GM12891 (cell line): ENCODE measurements around the gene SPATA46.

Experiments used
- DNase-seq: peaks from one replicate; pipeline ENCODE4 v3.0.0; 2011; ENCODE audit warnings: low spot score; ENCODE audit not compliant: insufficient read length
- FAIRE-seq: peaks from 2 replicates; lab custom pipeline; 2011; peaks lifted over from hg19 to GRCh38; lab: Jason Lieb, UNC
- PAX5 ChIP-seq: IDR thresholded peaks from 2 replicates; pipeline ENCODE4 v1.6.1; 2011; ENCODE audit warnings: low read length, moderate library complexity, mild to moderate bottlenecking; ENCODE audit not compliant: insufficient read depth, severe bottlenecking
- POLR2A ChIP-seq: IDR thresholded peaks from 2 replicates; pipeline ENCODE4 v1.6.1; 2011; ENCODE audit warnings: low read depth, low read length, control low read depth
- POLR2AphosphoS5 ChIP-seq: IDR thresholded peaks from 2 replicates; pipeline ENCODE4 v1.6.1; 2011; ENCODE audit warnings: low read depth, low read length, control low read depth
- POU2F2 ChIP-seq: IDR thresholded peaks from 2 replicates; pipeline ENCODE4 v1.6.1; 2011; ENCODE audit warnings: low read depth, mild to moderate bottlenecking, control low read depth, low read length, moderate library complexity
- SPI1 ChIP-seq: IDR thresholded peaks from 2 replicates; pipeline ENCODE4 v1.6.1; 2011; ENCODE audit warnings: low read depth, low read length, control low read depth
- TAF1 ChIP-seq: IDR thresholded peaks from 2 replicates; pipeline ENCODE4 v1.6.1; 2011; ENCODE audit warnings: low read depth, low read length, control low read depth

Gene SPATA46

DNA sequence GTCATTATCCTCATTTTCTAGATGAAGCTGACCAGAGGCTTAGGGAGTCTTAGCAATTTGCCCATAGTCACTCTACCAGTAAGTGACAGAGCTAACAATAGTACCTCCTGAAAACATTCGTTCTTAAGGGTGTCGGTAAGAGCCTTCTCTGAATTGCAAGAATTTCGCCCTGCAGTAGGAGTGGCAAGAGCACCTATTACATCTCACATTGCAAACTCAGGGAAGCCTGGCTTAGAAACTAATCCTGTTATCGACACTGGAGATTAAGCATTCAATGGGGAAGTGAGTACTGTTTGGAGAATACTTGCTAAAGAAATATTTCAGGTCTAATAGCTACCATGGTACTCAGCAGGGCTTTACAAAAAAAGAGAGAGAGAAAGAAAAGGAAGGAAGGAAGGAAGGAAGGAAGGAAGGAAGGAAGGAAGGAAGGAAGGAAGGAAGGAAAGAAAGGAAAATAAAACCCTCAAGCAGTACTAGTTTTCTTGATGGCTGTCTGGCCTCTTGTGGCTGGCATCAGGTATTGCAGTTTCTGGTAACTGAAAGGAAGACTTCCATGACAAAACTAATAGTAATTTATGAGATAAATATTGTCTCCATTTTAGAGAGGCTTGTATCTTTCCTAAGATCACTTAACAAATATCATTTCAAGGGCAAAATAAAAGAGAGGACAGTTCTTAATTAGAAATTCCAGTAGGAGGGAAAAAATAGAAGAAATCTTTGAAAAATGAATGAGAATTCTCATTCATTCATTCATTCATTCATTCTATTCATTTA is 15.3 kb upstream of the SPATA46 start:
- TF ChIP-seq PAX5 = no peak
- TF ChIP-seq SPI1 = peak; percentile 33; the same call in 1 of the 2 replicates
- FAIRE-seq (no peak), DNase-seq (peak; percentile 35)

- no peak for FAIRE-seq
- no peak for DNase-seq
- TF ChIP-seq SPI1 = no peak
- no peak for TF ChIP-seq TAF1
- TF ChIP-seq POLR2A = no peak
- TF ChIP-seq PAX5 = no peak
- no peak for TF ChIP-seq POU2F2
- no peak for TF ChIP-seq POLR2AphosphoS5
Measured at GRCh38 chr1:162390396-162391185, 13.9 kb upstream of the SPATA46 start.

GRCh38 chr1:162389971-162390370 is 13.3 kb upstream of the SPATA46 start:
- DNase-seq = no peak
- FAIRE-seq = no peak
- TF ChIP-seq SPI1 = no peak
- TF ChIP-seq TAF1 = no peak
- no peak for TF ChIP-seq PAX5

DNA sequence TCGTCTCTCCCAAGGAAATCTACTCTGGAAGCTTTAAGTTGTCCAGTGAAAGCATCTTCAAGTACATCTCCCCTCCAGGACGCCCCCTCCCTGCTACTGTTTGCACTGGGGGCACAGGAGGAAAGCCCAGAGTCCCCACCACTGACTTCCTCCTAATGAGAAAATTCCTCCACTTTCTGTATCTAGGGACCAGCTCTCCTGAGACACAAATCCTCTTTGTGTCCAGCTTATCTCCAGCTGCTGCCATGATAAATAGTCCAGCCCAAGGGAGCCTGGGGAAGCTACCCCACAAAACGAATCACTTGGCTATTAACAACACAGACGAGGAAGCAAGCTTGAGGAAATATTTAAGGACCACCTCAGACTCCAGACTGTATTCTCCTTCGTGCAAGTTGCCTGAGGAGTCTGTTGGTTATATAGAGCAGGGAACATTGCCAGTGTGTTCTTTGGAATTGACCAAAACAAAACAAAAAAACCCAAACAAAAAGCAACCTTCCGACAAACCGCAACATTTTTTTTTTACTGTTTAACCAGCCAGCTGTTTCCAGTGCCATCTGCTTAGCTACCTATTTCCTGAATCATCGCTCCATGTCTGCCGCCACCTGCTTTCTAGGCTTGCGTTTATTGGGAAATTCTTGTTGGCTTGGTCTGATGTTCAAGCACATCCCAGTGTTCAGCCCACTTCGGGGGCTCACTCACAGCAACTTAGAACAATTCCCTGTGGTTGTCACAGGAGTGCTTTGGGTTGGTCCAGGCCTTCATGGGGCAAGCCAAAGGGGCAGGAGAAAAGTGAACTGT is 12.6 kb upstream of the SPATA46 start:
- no peak for DNase-seq
- no peak for FAIRE-seq
- TF ChIP-seq POLR2AphosphoS5 (no peak), SPI1 (no peak), PAX5 (no peak), POLR2A (no peak), TAF1 (no peak), POU2F2 (no peak)

DNA sequence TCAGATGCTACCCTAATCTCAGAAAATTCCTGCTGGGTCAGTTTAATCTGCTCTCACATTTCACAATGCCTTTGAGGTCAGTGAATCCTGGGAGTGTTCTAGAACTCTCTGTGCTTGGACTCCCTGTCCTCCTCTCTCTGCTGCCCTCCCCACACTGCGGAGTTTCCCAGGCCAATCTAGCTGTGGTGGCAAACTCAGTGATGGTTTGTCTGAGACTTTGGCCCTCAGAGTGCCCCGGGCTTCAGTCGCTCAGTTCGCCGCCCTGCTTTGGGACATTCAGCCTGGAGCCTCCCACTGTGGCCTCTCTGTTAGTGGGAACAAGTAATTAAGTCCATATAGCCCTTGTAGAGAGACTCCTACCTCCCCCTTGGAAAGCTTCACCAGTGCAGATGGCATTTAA is 12.0 kb upstream of the SPATA46 start:
- no peak for TF ChIP-seq POLR2A
- TF ChIP-seq PAX5 = no peak
- TF ChIP-seq POU2F2 = no peak
- TF ChIP-seq POLR2AphosphoS5 = no peak
- no peak for TF ChIP-seq TAF1
- FAIRE-seq = no peak
- DNase-seq = no peak

- no peak for TF ChIP-seq POLR2AphosphoS5
- TF ChIP-seq SPI1 = no peak
- no peak for TF ChIP-seq POU2F2
- no peak for TF ChIP-seq PAX5
- no peak for TF ChIP-seq TAF1
- TF ChIP-seq POLR2A = no peak
- DNase-seq (no peak), FAIRE-seq (no peak)
Measured at GRCh38 chr1:162388083-162388594, 11.5 kb upstream of the SPATA46 start.

DNA sequence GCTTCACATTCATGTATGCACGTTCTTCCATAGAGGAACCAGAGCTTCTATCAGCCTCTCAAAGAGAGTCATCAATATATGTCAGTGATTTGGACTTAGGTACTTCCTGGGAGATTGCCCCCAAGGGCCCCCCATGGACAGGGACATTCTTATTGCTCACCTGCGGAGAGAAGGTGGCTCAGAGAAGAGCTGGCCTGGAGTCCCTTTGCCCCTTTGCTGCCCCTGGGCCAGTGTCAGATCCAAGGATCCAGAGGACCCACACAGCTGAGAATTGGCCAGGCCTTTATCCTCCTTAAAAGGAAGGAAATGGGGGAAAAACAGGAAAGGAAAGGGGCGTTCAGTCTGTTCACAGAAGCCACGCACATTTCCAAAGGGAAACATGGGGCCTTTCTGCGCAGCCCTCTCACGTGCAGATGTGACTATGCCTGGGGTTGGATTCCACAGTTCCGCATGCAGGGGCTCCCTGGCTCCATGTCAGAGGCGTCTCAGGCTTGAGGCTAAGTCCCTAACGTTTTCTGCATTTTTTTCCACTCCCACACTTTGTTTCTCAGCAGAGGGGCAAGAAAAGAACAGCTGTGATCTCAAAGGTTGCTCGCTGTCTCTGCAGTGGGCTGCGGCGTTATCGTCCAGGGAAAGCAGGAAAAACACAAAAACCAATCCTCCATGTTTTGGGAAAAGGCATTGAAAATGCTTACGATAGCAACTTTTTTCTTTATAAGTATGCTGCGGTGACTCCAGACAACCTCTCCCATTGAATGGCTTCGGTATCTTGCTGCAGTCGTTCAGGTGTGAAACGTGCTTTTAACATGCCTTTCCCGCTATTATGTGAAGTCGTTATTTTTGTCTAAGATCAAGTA is 10.8 kb upstream of the SPATA46 start:
- TF ChIP-seq PAX5 (no peak), SPI1 (no peak), POU2F2 (no peak), TAF1 (no peak), POLR2AphosphoS5 (no peak), POLR2A (no peak)
- FAIRE-seq (no peak), DNase-seq (no peak)

- FAIRE-seq (no peak), DNase-seq (no peak)
- TF ChIP-seq PAX5 = no peak
- TF ChIP-seq POLR2A = no peak
- TF ChIP-seq SPI1 = no peak
- TF ChIP-seq TAF1 = no peak
- TF ChIP-seq POU2F2 = no peak
- no peak for TF ChIP-seq POLR2AphosphoS5
Measured at GRCh38 chr1:162386292-162387225, 9.9 kb upstream of the SPATA46 start.

- FAIRE-seq (no peak), DNase-seq (no peak)
- TF ChIP-seq POLR2A (no peak), TAF1 (no peak), POU2F2 (no peak), SPI1 (no peak), POLR2AphosphoS5 (no peak), PAX5 (no peak)
Measured at GRCh38 chr1:162385702-162386101, 9.0 kb upstream of the SPATA46 start.
